Coronary artery (tissue), 2 donors: ENCODE measurements around the gene ARHGEF16.

ENCODE experiments used
- DNase-seq: peaks from one replicate; pipeline ENCODE4 v3.0.0-alpha.2; 2017; ENCODE audit warnings: low spot score
- H3K27ac ChIP-seq, 2 donors: fragments of 200-600 bp; sonication (generic); one replicate each; pipeline ENCODE4 v1.5.1; 2016 to 2019
- H3K4me3 ChIP-seq: fragments of 200-600 bp; sonication (generic); 2 replicates; pipeline ENCODE4 v1.5.1; 2016; ENCODE audit warnings: mild to moderate bottlenecking, moderate library complexity
- CTCF ChIP-seq: fragments of 200-600 bp; sonication (generic); IDR thresholded peaks from one replicate; pipeline ENCODE4 v1.5.1; 2019; ENCODE audit warnings: antibody characterized with exemption

Gene ARHGEF16

GRCh38 chr1:3524556-3525203 lies 70.2 kb downstream of the ARHGEF16 start:
- no peak for TF ChIP-seq CTCF
- H3K27ac ChIP-seq, result no peak overlapping the region
- H3K4me3 ChIP-seq, result no peak overlapping the region
- no peak for DNase-seq

GRCh38 chr1:3525551-3526482 lies 71.4 kb downstream of the ARHGEF16 start:
- no peak for TF ChIP-seq CTCF
- no peak overlapping the region for H3K4me3 ChIP-seq
- no peak overlapping the region for H3K27ac ChIP-seq
- DNase-seq, result no peak

GRCh38 chr1:3527774-3528173 lies 73.3 kb downstream of the ARHGEF16 start:
- H3K27ac ChIP-seq, result peak overlapping the region in 1 of 2 donors; percentile 93
- no peak for DNase-seq
- peak overlapping the region; percentile 86 for H3K4me3 ChIP-seq
- no peak for TF ChIP-seq CTCF

GRCh38 chr1:3529099-3529729 lies 74.7 kb downstream of the ARHGEF16 start:
- H3K27ac ChIP-seq, result peak overlapping the region; percentile 77 to 93
- TF ChIP-seq CTCF, result no peak
- peak overlapping the region; percentile 86 for H3K4me3 ChIP-seq
- peak; percentile 90 for DNase-seq

GRCh38 chr1:3530086-3530925 lies 75.8 kb downstream of the ARHGEF16 start:
- H3K27ac ChIP-seq, result peak overlapping the region; percentile 77 to 93
- peak overlapping the region; percentile 86 for H3K4me3 ChIP-seq
- DNase-seq, result no peak
- TF ChIP-seq CTCF, result no peak
